Fibroblast of skin of left quadriceps (primary cell): ENCODE data around the gene CEACAM4.
"Not testable (repeated sequence)": the region's sequence is repeated elsewhere in the genome, so short reads cannot be mapped to it uniquely, and the experiment has no call there.

Source experiments
- DNase-seq, 2 experiments: peaks; one replicate each; pipeline ENCODE4 v3.0.0-alpha.2; 2013; ENCODE audit warnings: low read depth in 2 of 2

The CEACAM4 gene

GRCh38 chr19:41626877-41627276 lies at the start of gene CEACAM4:
CEACAM4 (minus strand) TSS chr19:41627074; CDS start chr19:41626963, 111 bp downstream.
- DNase-seq = no peak

- DNase-seq = no peak
These were observed 44.6 kb upstream of the CEACAM4 start for GRCh38 chr19:41671486-41671885.

- DNase-seq = no peak
These were observed 43.9 kb upstream of the CEACAM4 start for GRCh38 chr19:41670755-41671154.

GRCh38 chr19:41668315-41668714 lies 41.4 kb upstream of the CEACAM4 start:
- no peak for DNase-seq

- DNase-seq = no peak
These were observed 39.2 kb upstream of the CEACAM4 start for GRCh38 chr19:41666075-41666474.

- no peak for DNase-seq
These were observed 30.3 kb upstream of the CEACAM4 start for GRCh38 chr19:41657157-41657556.

- not testable (repeated sequence) for DNase-seq
These were observed 29.9 kb upstream of the CEACAM4 start for GRCh38 chr19:41656756-41657155.

- no peak for DNase-seq
These were observed 25.4 kb upstream of the CEACAM4 start for GRCh38 chr19:41652250-41652649.

- DNase-seq = no peak
These were observed 23.0 kb upstream of the CEACAM4 start for GRCh38 chr19:41649827-41650226.

- no peak for DNase-seq
These were observed 19.8 kb upstream of the CEACAM4 start for GRCh38 chr19:41646589-41647204.

GRCh38 chr19:41641879-41642485 lies 15.1 kb upstream of the CEACAM4 start:
- DNase-seq = peak; percentile 8 to 10

- DNase-seq = no peak
These were observed 11.8 kb upstream of the CEACAM4 start for GRCh38 chr19:41638641-41639081.

- DNase-seq = no peak
These were observed 10.6 kb upstream of the CEACAM4 start for GRCh38 chr19:41637484-41637883.

GRCh38 chr19:41627966-41628675 lies 1.2 kb upstream of the CEACAM4 start:
- DNase-seq = no peak

- no peak for DNase-seq
These were observed 596 bp downstream of the CEACAM4 start for GRCh38 chr19:41626278-41626677.

- DNase-seq = no peak
These were observed 1.9 kb downstream of the CEACAM4 start for GRCh38 chr19:41624937-41625336.

- DNase-seq = no peak
These were observed 2.4 kb downstream of the CEACAM4 start for GRCh38 chr19:41624515-41624914.

GRCh38 chr19:41623360-41623759 lies 3.5 kb downstream of the CEACAM4 start:
- DNase-seq = no peak

- no peak for DNase-seq
These were observed 5.2 kb downstream of the CEACAM4 start for GRCh38 chr19:41621654-41622053.

- DNase-seq = no peak
These were observed 5.6 kb downstream of the CEACAM4 start for GRCh38 chr19:41621226-41621625.

- no peak for DNase-seq
These were observed 6.7 kb downstream of the CEACAM4 start for GRCh38 chr19:41620171-41620570.

- DNase-seq = no peak
These were observed 7.8 kb downstream of the CEACAM4 start for GRCh38 chr19:41619018-41619556.
